ENCODE data around the gene PLCD3.

PLCD3 gene

DNA sequence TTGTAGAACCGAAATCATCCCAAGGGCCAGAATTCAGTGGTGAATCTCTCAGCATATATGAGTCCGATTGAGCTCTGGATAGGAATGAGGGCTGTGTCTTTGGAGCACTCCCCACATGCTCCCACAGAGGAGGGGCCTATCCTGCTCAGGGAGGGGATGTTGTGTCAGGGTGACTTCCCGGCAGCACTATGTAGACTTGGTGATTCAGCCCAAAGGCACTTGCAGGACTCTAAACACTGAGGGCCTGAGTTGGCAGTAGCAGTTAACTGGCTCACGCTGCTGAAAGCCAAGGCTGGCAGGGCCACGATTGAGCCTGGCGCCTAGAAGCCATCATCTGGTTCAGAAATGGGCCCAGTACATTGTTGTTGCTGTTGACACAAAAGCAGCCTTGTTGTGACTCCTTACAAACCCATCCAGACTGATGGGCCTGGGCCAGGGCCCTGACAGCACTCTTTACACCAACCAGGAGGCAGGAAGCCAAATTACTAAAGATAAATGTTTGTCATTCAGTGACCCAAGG, 39.3 kb downstream of the PLCD3 start:
- Histone ChIP-seq H3K4me3 (replicated peaks; ENCODE audit: insufficient read depth, low read length) (no peak overlapping the region), H3K27me3 (ENCODE audit: insufficient read depth, poor library complexity, severe bottlenecking) (no peaks in the 10 kb centered on the region), H3K27ac (replicated peaks) (no peak overlapping the region)
- DNase-seq (ENCODE audit: low read depth in 1 of 2, low spot score in 1 of 2), result no peak
- TF ChIP-seq POLR2AphosphoS5 (IDR thresholded peaks at IDR 0.05; ENCODE audit: low read depth) (no peak), SPI1 (IDR thresholded peaks at IDR 0.05; ENCODE audit: borderline replicate concordance, low read depth) (no peak)
- TF ChIP-seq, protein P1, sequence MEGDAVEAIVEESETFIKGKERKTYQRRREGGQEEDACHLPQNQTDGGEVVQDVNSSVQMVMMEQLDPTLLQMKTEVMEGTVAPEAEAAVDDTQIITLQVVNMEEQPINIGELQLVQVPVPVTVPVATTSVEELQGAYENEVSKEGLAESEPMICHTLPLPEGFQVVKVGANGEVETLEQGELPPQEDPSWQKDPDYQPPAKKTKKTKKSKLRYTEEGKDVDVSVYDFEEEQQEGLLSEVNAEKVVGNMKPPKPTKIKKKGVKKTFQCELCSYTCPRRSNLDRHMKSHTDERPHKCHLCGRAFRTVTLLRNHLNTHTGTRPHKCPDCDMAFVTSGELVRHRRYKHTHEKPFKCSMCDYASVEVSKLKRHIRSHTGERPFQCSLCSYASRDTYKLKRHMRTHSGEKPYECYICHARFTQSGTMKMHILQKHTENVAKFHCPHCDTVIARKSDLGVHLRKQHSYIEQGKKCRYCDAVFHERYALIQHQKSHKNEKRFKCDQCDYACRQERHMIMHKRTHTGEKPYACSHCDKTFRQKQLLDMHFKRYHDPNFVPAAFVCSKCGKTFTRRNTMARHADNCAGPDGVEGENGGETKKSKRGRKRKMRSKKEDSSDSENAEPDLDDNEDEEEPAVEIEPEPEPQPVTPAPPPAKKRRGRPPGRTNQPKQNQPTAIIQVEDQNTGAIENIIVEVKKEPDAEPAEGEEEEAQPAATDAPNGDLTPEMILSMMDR (IDR thresholded peaks at IDR 0.05; ENCODE audit: insufficient read depth, low read length), result no peak
- TF ChIP-seq, protein P2, sequence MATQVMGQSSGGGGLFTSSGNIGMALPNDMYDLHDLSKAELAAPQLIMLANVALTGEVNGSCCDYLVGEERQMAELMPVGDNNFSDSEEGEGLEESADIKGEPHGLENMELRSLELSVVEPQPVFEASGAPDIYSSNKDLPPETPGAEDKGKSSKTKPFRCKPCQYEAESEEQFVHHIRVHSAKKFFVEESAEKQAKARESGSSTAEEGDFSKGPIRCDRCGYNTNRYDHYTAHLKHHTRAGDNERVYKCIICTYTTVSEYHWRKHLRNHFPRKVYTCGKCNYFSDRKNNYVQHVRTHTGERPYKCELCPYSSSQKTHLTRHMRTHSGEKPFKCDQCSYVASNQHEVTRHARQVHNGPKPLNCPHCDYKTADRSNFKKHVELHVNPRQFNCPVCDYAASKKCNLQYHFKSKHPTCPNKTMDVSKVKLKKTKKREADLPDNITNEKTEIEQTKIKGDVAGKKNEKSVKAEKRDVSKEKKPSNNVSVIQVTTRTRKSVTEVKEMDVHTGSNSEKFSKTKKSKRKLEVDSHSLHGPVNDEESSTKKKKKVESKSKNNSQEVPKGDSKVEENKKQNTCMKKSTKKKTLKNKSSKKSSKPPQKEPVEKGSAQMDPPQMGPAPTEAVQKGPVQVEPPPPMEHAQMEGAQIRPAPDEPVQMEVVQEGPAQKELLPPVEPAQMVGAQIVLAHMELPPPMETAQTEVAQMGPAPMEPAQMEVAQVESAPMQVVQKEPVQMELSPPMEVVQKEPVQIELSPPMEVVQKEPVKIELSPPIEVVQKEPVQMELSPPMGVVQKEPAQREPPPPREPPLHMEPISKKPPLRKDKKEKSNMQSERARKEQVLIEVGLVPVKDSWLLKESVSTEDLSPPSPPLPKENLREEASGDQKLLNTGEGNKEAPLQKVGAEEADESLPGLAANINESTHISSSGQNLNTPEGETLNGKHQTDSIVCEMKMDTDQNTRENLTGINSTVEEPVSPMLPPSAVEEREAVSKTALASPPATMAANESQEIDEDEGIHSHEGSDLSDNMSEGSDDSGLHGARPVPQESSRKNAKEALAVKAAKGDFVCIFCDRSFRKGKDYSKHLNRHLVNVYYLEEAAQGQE (IDR thresholded peaks at IDR 0.05; ENCODE audit: insufficient replicate concordance, low read depth), result no peak

- Histone ChIP-seq H3K4me3 (replicated peaks; ENCODE audit: insufficient read depth, low read length) (no peak overlapping the region), H3K27ac (replicated peaks) (no peak overlapping the region), H3K27me3 (ENCODE audit: insufficient read depth, poor library complexity, severe bottlenecking) (no peaks in the 10 kb centered on the region)
- TF ChIP-seq POLR2AphosphoS5 (IDR thresholded peaks at IDR 0.05; ENCODE audit: low read depth) (no peak), SPI1 (IDR thresholded peaks at IDR 0.05; ENCODE audit: borderline replicate concordance, low read depth) (no peak), GABPA (IDR thresholded peaks at IDR 0.05; ENCODE audit: low read depth) (no peak)
- TF ChIP-seq, protein P2 (IDR thresholded peaks at IDR 0.05; ENCODE audit: insufficient replicate concordance, low read depth), result no peak
- TF ChIP-seq, protein P1 (IDR thresholded peaks at IDR 0.05; ENCODE audit: insufficient read depth, low read length), result no peak
- no peak for DNase-seq (ENCODE audit: low read depth in 1 of 2, low spot score in 1 of 2)
Observed at GRCh38 chr17:45091778-45092425, 40.4 kb downstream of the PLCD3 start.

GRCh38 chr17:45090711-45091110, 41.6 kb downstream of the PLCD3 start:
- no peak overlapping the region for H3K4me3 ChIP-seq (replicated peaks; ENCODE audit: insufficient read depth, low read length)
- no peak for DNase-seq (ENCODE audit: low read depth in 1 of 2, low spot score in 1 of 2)
- no peak overlapping the region for H3K27ac ChIP-seq (replicated peaks)
- no peaks in the 10 kb centered on the region for H3K27me3 ChIP-seq (ENCODE audit: insufficient read depth, poor library complexity, severe bottlenecking)
- TF ChIP-seq, protein P1 (IDR thresholded peaks at IDR 0.05; ENCODE audit: insufficient read depth, low read length), result no peak
- TF ChIP-seq SPI1 (IDR thresholded peaks at IDR 0.05; ENCODE audit: borderline replicate concordance, low read depth) (no peak), POLR2AphosphoS5 (IDR thresholded peaks at IDR 0.05; ENCODE audit: low read depth) (no peak), GABPA (IDR thresholded peaks at IDR 0.05; ENCODE audit: low read depth) (no peak)
- TF ChIP-seq, protein P2 (IDR thresholded peaks at IDR 0.05; ENCODE audit: insufficient replicate concordance, low read depth), result no peak
